LNCAP (cell line): ENCODE measurements around the gene PMEPA1.

Experiments
- CTCF ChIP-seq: fragments of 450-650 bp; IDR thresholded peaks from 2 replicates; pipeline ENCODE4 v1.5.1; 2017; ENCODE audit warnings: mild to moderate bottlenecking

PMEPA1 gene

GRCh38 chr20:57751411-57751810, 41.6 kb upstream of the PMEPA1 start:
- no peak for TF ChIP-seq CTCF

GRCh38 chr20:57749869-57750268, 40.1 kb upstream of the PMEPA1 start:
- TF ChIP-seq CTCF = no peak

- no peak for TF ChIP-seq CTCF
These were observed 39.4 kb upstream of the PMEPA1 start for GRCh38 chr20:57749131-57749690.

GRCh38 chr20:57748601-57749130, 38.9 kb upstream of the PMEPA1 start:
- TF ChIP-seq CTCF = no peak

- no peak for TF ChIP-seq CTCF
These were observed 38.2 kb upstream of the PMEPA1 start for GRCh38 chr20:57747861-57748481.

GRCh38 chr20:57746832-57747404, 37.1 kb upstream of the PMEPA1 start:
- TF ChIP-seq CTCF = no peak

- no peak for TF ChIP-seq CTCF
These were observed 36.4 kb upstream of the PMEPA1 start for GRCh38 chr20:57746201-57746600.
